Measurements from ENCODE around the gene RFK. TPM values are rescaled to one million over a fixed set of nuclear protein-coding genes. Genes with fewer than 3 reads are reported as not detected.

Gene RFK
- total RNA-seq, 4 donors from 2014 or later, result 10.3 to 18.5 (median 12.3) TPM

GRCh38 chr9:76354221-76354620 lies 40.0 kb downstream of the RFK start:
- no peak for TF ChIP-seq POLR2A (IDR thresholded peaks at IDR 0.05)
- no peak for TF ChIP-seq CTCF (IDR thresholded peaks at IDR 0.05)
- 85 to 88% methylated on average over 3 of the region's 3 CpGs for WGBS, 2 donors
- Histone ChIP-seq H3K27ac (no peak overlapping the region), H3K27me3 (peaks cover 0 to 59% (median 0%) of the 10 kb centered on the region in 4 donors), H3K9me3 (no peaks in the 10 kb centered on the region), H3K4me1 (no peaks in the 10 kb centered on the region), H3K36me3 (no peaks in the 10 kb centered on the region), H3K4me3 (no peak overlapping the region)
- DNase-seq, result no peak
- intact Hi-C loops (cut with DNase I), result no loop called here

DNA sequence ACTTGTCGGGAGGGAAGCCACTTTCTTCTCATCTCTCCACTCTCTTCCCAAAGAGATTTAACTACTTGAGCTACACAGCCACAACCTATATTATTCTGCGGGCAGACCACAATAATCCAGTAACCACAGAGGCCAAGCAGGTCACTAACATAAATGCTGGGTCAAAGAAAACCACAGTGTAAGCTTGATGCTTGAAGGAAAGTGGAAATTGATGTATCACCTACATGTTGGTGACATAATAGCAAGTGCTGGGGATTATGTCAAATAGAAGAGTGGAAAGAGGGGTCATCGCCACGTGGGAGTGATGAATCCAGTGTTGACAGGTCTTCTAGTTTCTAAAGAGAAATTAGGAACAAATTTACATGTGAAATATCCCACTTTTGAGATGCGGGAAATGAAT lies 40.9 kb downstream of the RFK start:
- Histone ChIP-seq H3K9me3 (no peaks in the 10 kb centered on the region), H3K27me3 (peaks cover 0 to 52% (median 0%) of the 10 kb centered on the region in 4 donors), H3K36me3 (no peaks in the 10 kb centered on the region), H3K27ac (no peak overlapping the region), H3K4me1 (no peaks in the 10 kb centered on the region), H3K4me3 (no peak overlapping the region)
- no peak for DNase-seq
- WGBS, 2 donors, result 56 to 75% methylated on average over 5 of the region's 5 CpGs
- TF ChIP-seq CTCF (IDR thresholded peaks at IDR 0.05) (no peak), POLR2A (IDR thresholded peaks at IDR 0.05) (no peak)
- intact Hi-C loops (cut with DNase I), result no loop called here

GRCh38 chr9:76352026-76352620 lies 42.1 kb downstream of the RFK start:
- DNase-seq, result no peak
- TF ChIP-seq CTCF (IDR thresholded peaks at IDR 0.05) (no peak), POLR2A (IDR thresholded peaks at IDR 0.05) (no peak)
- Histone ChIP-seq H3K4me3 (no peak overlapping the region), H3K27ac (no peak overlapping the region), H3K9me3 (no peaks in the 10 kb centered on the region), H3K4me1 (no peaks in the 10 kb centered on the region), H3K27me3 (peaks cover 0 to 41% (median 0%) of the 10 kb centered on the region in 4 donors), H3K36me3 (no peaks in the 10 kb centered on the region)
- intact Hi-C loops (cut with DNase I), result no loop called here
- 53 to 78% methylated on average over 4 of the region's 4 CpGs for WGBS, 2 donors

GRCh38 chr9:76351006-76351405 lies 43.2 kb downstream of the RFK start:
- Histone ChIP-seq H3K36me3 (no peaks in the 10 kb centered on the region), H3K27ac (no peak overlapping the region), H3K9me3 (no peaks in the 10 kb centered on the region), H3K27me3 (peaks cover 0 to 35% (median 0%) of the 10 kb centered on the region in 4 donors), H3K4me3 (no peak overlapping the region), H3K4me1 (no peaks in the 10 kb centered on the region)
- WGBS, 2 donors, result 47 to 71% methylated on average over 3 of the region's 3 CpGs
- TF ChIP-seq POLR2A (IDR thresholded peaks at IDR 0.05) (no peak), CTCF (IDR thresholded peaks at IDR 0.05) (no peak)
- intact Hi-C loops (cut with DNase I), result no loop called here
- no peak for DNase-seq

GRCh38 chr9:76349865-76350264 lies 44.4 kb downstream of the RFK start:
- H3K27ac ChIP-seq, result no peak overlapping the region

DNA sequence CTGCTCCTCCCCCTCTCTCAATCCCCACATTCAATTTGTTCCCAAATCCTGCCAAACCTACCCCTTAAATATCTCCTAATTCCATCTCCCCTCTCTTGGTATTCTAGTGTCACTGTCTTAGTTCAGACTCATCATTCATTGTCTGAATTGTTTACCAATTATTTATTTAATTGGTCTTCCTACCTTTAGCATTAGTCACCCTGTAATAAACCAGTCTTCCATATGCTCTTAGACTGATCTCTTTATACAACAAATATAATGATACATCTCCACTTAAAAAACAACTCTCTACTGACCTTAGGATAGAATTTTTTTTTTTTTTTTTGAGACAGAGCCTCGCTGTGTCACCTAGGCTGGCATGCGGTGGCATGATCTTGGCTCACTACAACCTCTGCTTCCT lies 51.4 kb downstream of the RFK start:
- DNase-seq, result no peak

More at GRCh38 chr9:76349865-76350264, 44.4 kb downstream of the RFK start:
- Histone ChIP-seq H3K4me1 (no peaks in the 10 kb centered on the region), H3K27me3 (peaks cover 0 to 27% (median 0%) of the 10 kb centered on the region in 4 donors), H3K9me3 (no peaks in the 10 kb centered on the region), H3K36me3 (no peaks in the 10 kb centered on the region), H3K4me3 (no peak overlapping the region)
- TF ChIP-seq POLR2A (IDR thresholded peaks at IDR 0.05), result no peak
- no peak for DNase-seq
- intact Hi-C loops (cut with DNase I), result no loop called here
- 55 to 59% methylated on average over 1 of the region's 1 CpG for WGBS, 2 donors

More for the DNA sequence above, 51.4 kb downstream of the RFK start:
- Histone ChIP-seq H3K4me3 (no peak overlapping the region), H3K4me1 (no peaks in the 10 kb centered on the region), H3K27me3 (no peaks in the 10 kb centered on the region), H3K36me3 (no peaks in the 10 kb centered on the region), H3K9me3 (no peaks in the 10 kb centered on the region), H3K27ac (no peak overlapping the region)
- 85 to 86% methylated on average over 2 of the region's 2 CpGs for WGBS, 2 donors
- intact Hi-C loops (cut with DNase I), result no loop called here
- TF ChIP-seq CTCF (IDR thresholded peaks at IDR 0.05) (no peak), POLR2A (IDR thresholded peaks at IDR 0.05) (no peak)
